ENCODE results near the gene CDCP1.

The CDCP1 gene

GRCh38 chr3:45043728-45044299 lies 102.4 kb downstream of the CDCP1 start:
- Histone ChIP-seq H3K4me1 (no peaks in the 10 kb centered on the region; the same call in 1 of the 2 replicates), H3K27me3 (ENCODE audit: low read depth) (no peaks in the 10 kb centered on the region), H3K4me3 (no peak overlapping the region), H3K36me3 (replicated peaks) (no peaks in the 10 kb centered on the region), H3K9me3 (no peaks in the 10 kb centered on the region)
- DNase-seq (ENCODE audit: low spot score in 2 of 2): no peak
- in situ Hi-C loops (cut with MboI; ENCODE audit: low sequenced_read_pairs): loop anchor here (5.0 to 25.0 kb wide), 2 partner anchors 163 to 1043 kb away; no protein-coding TSS in a partner anchor

GRCh38 chr3:45042162-45042561 lies 104.0 kb downstream of the CDCP1 start:
- Histone ChIP-seq H3K4me3 (no peak overlapping the region), H3K9me3 (no peaks in the 10 kb centered on the region), H3K27me3 (ENCODE audit: low read depth) (no peaks in the 10 kb centered on the region), H3K4me1 (no peaks in the 10 kb centered on the region; the same call in 1 of the 2 replicates), H3K36me3 (replicated peaks) (no peaks in the 10 kb centered on the region)
- no peak for DNase-seq (ENCODE audit: low spot score in 2 of 2)
- in situ Hi-C loops (cut with MboI; ENCODE audit: low sequenced_read_pairs): loop anchor here (5.0 to 25.0 kb wide), 2 partner anchors 165 to 1045 kb away; no protein-coding TSS in a partner anchor

GRCh38 chr3:45041666-45042065 lies 104.5 kb downstream of the CDCP1 start:
- in situ Hi-C loops (cut with MboI; ENCODE audit: low sequenced_read_pairs): loop anchor here (5.0 to 25.0 kb wide), 2 partner anchors 166 to 1046 kb away; no protein-coding TSS in a partner anchor
- no peak for DNase-seq (ENCODE audit: low spot score in 2 of 2)
- H3K4me3 ChIP-seq: no peak overlapping the region
- no peaks in the 10 kb centered on the region; the same call in 1 of the 2 replicates for H3K4me1 ChIP-seq
- no peaks in the 10 kb centered on the region for H3K36me3 ChIP-seq (replicated peaks)
- H3K9me3 ChIP-seq: no peaks in the 10 kb centered on the region
- no peaks in the 10 kb centered on the region for H3K27me3 ChIP-seq (ENCODE audit: low read depth)

GRCh38 chr3:45037720-45038455 lies 108.3 kb downstream of the CDCP1 start:
- DNase-seq (ENCODE audit: low spot score in 2 of 2): peak; percentile 91 to 95
- H3K27me3 ChIP-seq (ENCODE audit: low read depth): no peaks in the 10 kb centered on the region
- no peaks in the 10 kb centered on the region for H3K9me3 ChIP-seq
- no peaks in the 10 kb centered on the region for H3K36me3 ChIP-seq (replicated peaks)
- H3K4me3 ChIP-seq: no peak overlapping the region
- in situ Hi-C loops (cut with MboI; ENCODE audit: low sequenced_read_pairs): loop anchor here (5.0 to 25.0 kb wide), 4 partner anchors 469 to 1049 kb away; no protein-coding TSS in a partner anchor
- H3K4me1 ChIP-seq: no peaks in the 10 kb centered on the region

- no peaks in the 10 kb centered on the region for H3K9me3 ChIP-seq
- in situ Hi-C loops (cut with MboI; ENCODE audit: low sequenced_read_pairs): loop anchor here (5.0 to 25.0 kb wide), 4 partner anchors 472 to 1052 kb away; no protein-coding TSS in a partner anchor
- no peaks in the 10 kb centered on the region for H3K4me1 ChIP-seq
- DNase-seq (ENCODE audit: low spot score in 2 of 2): no peak
- H3K4me3 ChIP-seq: no peak overlapping the region
- H3K36me3 ChIP-seq (replicated peaks): no peaks in the 10 kb centered on the region
- no peaks in the 10 kb centered on the region for H3K27me3 ChIP-seq (ENCODE audit: low read depth)
Observed at GRCh38 chr3:45035441-45036301, 110.5 kb downstream of the CDCP1 start.

GRCh38 chr3:45034612-45035252 lies 111.4 kb downstream of the CDCP1 start:
- in situ Hi-C loops (cut with MboI; ENCODE audit: low sequenced_read_pairs): loop anchor here (5.0 to 25.0 kb wide), 4 partner anchors 473 to 1053 kb away; no protein-coding TSS in a partner anchor
- Histone ChIP-seq H3K27me3 (ENCODE audit: low read depth) (no peaks in the 10 kb centered on the region), H3K4me3 (no peak overlapping the region), H3K9me3 (no peaks in the 10 kb centered on the region), H3K4me1 (no peaks in the 10 kb centered on the region), H3K36me3 (replicated peaks) (no peaks in the 10 kb centered on the region)
- DNase-seq (ENCODE audit: low spot score in 2 of 2): no peak

- no peaks in the 10 kb centered on the region for H3K9me3 ChIP-seq
- no peaks in the 10 kb centered on the region for H3K27me3 ChIP-seq (ENCODE audit: low read depth)
- no peak for DNase-seq (ENCODE audit: low spot score in 2 of 2)
- in situ Hi-C loops (cut with MboI; ENCODE audit: low sequenced_read_pairs): loop anchor here (10.0 to 25.0 kb wide), 2 partner anchors 891 to 1054 kb away; no protein-coding TSS in a partner anchor
- no peaks in the 10 kb centered on the region for H3K36me3 ChIP-seq (replicated peaks)
- no peaks in the 10 kb centered on the region for H3K4me1 ChIP-seq
- H3K4me3 ChIP-seq: no peak overlapping the region
Observed at GRCh38 chr3:45033791-45034190, 112.4 kb downstream of the CDCP1 start.
